Measurements from ENCODE around the gene CACHD1. TPM values are rescaled to one million over a fixed set of nuclear protein-coding genes. Genes with fewer than 3 reads are reported as not detected.

CACHD1 gene
- total RNA-seq, 1 experiment from 2014 or later, result 16.6 TPM

DNA sequence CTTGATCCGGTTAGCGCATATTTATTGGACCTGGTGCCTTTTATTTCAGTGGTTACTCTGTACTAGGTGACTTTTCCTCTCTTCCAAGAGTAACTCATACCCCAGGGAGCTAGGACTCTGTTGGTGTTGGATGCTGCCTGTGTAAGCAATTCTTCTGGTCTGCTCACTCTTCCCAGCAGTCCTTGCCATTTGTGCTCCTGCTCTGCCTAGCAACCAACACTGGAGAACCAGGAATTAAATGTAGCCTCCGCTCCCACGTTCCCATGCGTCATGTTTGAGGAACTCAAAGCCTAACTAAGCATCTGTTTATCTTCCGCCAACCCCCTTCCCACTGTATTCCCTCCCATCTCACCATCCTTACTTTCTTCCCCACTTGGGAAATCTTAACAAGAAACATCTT lies 209.2 kb downstream of the CACHD1 start:
- H3K9me3 Mint-ChIP-seq (ENCODE audit: unreplicated experiment), result no peaks in the 10 kb centered on the region
- H3K27ac Mint-ChIP-seq (ENCODE audit: unreplicated experiment), result no peak overlapping the region
- peaks cover 25% of the 10 kb centered on the region for H3K36me3 Mint-ChIP-seq (ENCODE audit: insufficient read depth, unreplicated experiment)
- no peaks in the 10 kb centered on the region for H3K4me1 Mint-ChIP-seq (ENCODE audit: low read depth, unreplicated experiment)
- no peaks in the 10 kb centered on the region for H3K36me3 ChIP-seq (ENCODE audit: control insufficient read depth, insufficient read depth, low read length)
- no peak overlapping the region for H3K4me3 ChIP-seq (ENCODE audit: low read depth, low read length)
- no peaks in the 10 kb centered on the region for H3K4me1 ChIP-seq
- no peak for DNase-seq
- H3K27me3 Mint-ChIP-seq (ENCODE audit: insufficient read depth, unreplicated experiment), result no peaks in the 10 kb centered on the region
- H3K27me3 ChIP-seq (replicated peaks; ENCODE audit: control insufficient read depth, insufficient read depth, low read length), result no peaks in the 10 kb centered on the region
- BruUV-seq (replicated peaks), result no TSS peak
- H3K4me3 Mint-ChIP-seq (ENCODE audit: unreplicated experiment), result no peak overlapping the region
- TF ChIP-seq, protein P1, sequence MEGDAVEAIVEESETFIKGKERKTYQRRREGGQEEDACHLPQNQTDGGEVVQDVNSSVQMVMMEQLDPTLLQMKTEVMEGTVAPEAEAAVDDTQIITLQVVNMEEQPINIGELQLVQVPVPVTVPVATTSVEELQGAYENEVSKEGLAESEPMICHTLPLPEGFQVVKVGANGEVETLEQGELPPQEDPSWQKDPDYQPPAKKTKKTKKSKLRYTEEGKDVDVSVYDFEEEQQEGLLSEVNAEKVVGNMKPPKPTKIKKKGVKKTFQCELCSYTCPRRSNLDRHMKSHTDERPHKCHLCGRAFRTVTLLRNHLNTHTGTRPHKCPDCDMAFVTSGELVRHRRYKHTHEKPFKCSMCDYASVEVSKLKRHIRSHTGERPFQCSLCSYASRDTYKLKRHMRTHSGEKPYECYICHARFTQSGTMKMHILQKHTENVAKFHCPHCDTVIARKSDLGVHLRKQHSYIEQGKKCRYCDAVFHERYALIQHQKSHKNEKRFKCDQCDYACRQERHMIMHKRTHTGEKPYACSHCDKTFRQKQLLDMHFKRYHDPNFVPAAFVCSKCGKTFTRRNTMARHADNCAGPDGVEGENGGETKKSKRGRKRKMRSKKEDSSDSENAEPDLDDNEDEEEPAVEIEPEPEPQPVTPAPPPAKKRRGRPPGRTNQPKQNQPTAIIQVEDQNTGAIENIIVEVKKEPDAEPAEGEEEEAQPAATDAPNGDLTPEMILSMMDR (IDR thresholded peaks at IDR 0.05; ENCODE audit: insufficient read depth in 1 of 2, low read depth in 1 of 2, low read length in 1 of 2, severe bottlenecking in 1 of 2, unreplicated experiment in 1 of 2), result no peak
- ChIA-PET CTCF (no interaction called here), POLR2A (no interaction called here)
- H3K9me3 ChIP-seq, result no peaks in the 10 kb centered on the region
- intact Hi-C loops (cut with micrococcal nuclease; ENCODE audit: unreplicated experiment), result loop anchor here (5.0 kb wide), 1 partner anchor 177 kb away; no protein-coding TSS in a partner anchor

DNA sequence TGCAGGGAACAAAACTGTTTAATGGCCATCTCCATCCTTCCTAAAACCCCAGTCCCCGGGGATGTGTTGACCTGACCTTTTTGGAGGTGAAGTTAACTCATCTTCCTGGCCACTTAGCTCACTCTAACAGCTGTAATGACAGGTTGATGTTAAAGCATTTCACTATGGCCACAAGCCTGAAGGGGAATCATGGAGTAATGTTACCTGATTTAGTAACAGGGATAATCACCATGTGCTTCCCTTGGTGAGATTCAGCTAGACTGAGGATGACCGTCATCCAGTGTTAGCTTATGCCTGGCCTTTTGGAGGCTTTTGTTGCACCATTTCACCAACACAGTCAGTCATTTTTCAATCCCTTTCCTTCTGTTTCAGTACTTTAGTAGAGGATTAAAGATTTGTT lies 210.7 kb downstream of the CACHD1 start:
- TF ChIP-seq, protein P1 (IDR thresholded peaks at IDR 0.05; ENCODE audit: insufficient read depth in 1 of 2, low read depth in 1 of 2, low read length in 1 of 2, severe bottlenecking in 1 of 2, unreplicated experiment in 1 of 2), result no peak
- no peaks in the 10 kb centered on the region for H3K4me1 ChIP-seq
- H3K9me3 Mint-ChIP-seq (ENCODE audit: unreplicated experiment), result no peaks in the 10 kb centered on the region
- intact Hi-C loops (cut with micrococcal nuclease; ENCODE audit: unreplicated experiment), result no loop called here
- H3K4me1 Mint-ChIP-seq (ENCODE audit: low read depth, unreplicated experiment), result no peaks in the 10 kb centered on the region
- no peak overlapping the region for H3K4me3 Mint-ChIP-seq (ENCODE audit: unreplicated experiment)
- peaks cover 25% of the 10 kb centered on the region for H3K36me3 Mint-ChIP-seq (ENCODE audit: insufficient read depth, unreplicated experiment)
- H3K27me3 Mint-ChIP-seq (ENCODE audit: insufficient read depth, unreplicated experiment), result no peaks in the 10 kb centered on the region
- no peak overlapping the region for H3K27ac Mint-ChIP-seq (ENCODE audit: unreplicated experiment)
- H3K4me3 ChIP-seq (ENCODE audit: low read depth, low read length), result no peak overlapping the region
- no peak for DNase-seq
- no peaks in the 10 kb centered on the region for H3K9me3 ChIP-seq
- POLR2A ChIA-PET, result no interaction called here
- CTCF ChIA-PET, result no interaction called here
- no TSS peak for BruUV-seq (replicated peaks)
- no peaks in the 10 kb centered on the region for H3K36me3 ChIP-seq (ENCODE audit: control insufficient read depth, insufficient read depth, low read length)
- no peaks in the 10 kb centered on the region for H3K27me3 ChIP-seq (replicated peaks; ENCODE audit: control insufficient read depth, insufficient read depth, low read length)

DNA sequence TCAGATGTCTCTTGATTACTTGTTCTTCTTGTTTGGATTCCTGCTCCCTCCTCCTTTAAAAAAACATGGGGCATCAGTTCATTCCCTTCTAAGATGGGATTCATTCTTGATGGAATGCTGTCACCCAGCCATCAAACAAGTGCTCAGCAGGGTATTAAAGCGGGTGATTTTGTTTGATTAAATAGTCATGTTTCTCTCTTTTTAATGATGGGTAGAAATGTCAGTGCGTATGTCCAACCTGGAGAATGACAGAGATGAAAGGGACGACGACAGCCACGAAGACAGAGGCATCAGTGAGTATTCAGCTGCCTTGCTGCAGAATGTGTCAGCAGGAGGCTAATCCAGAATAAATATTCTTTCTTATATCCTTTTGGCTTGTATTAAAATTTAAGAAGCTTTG lies 211.1 kb downstream of the CACHD1 start:
- peaks cover 25% of the 10 kb centered on the region for H3K36me3 Mint-ChIP-seq (ENCODE audit: insufficient read depth, unreplicated experiment)

More for the DNA sequence above, 211.1 kb downstream of the CACHD1 start:
- TF ChIP-seq, protein P1 (IDR thresholded peaks at IDR 0.05; ENCODE audit: insufficient read depth in 1 of 2, low read depth in 1 of 2, low read length in 1 of 2, severe bottlenecking in 1 of 2, unreplicated experiment in 1 of 2), result no peak
- no peaks in the 10 kb centered on the region for H3K9me3 ChIP-seq
- Mint-ChIP-seq H3K4me1 (ENCODE audit: low read depth, unreplicated experiment) (no peaks in the 10 kb centered on the region), H3K27me3 (ENCODE audit: insufficient read depth, unreplicated experiment) (no peaks in the 10 kb centered on the region), H3K27ac (ENCODE audit: unreplicated experiment) (no peak overlapping the region), H3K9me3 (ENCODE audit: unreplicated experiment) (no peaks in the 10 kb centered on the region), H3K4me3 (ENCODE audit: unreplicated experiment) (no peak overlapping the region)
- no peaks in the 10 kb centered on the region for H3K36me3 ChIP-seq (ENCODE audit: control insufficient read depth, insufficient read depth, low read length)
- no TSS peak for BruUV-seq (replicated peaks)
- intact Hi-C loops (cut with micrococcal nuclease; ENCODE audit: unreplicated experiment), result no loop called here
- ChIA-PET CTCF (no interaction called here), POLR2A (no interaction called here)
- DNase-seq, result no peak
- no peaks in the 10 kb centered on the region for H3K27me3 ChIP-seq (replicated peaks; ENCODE audit: control insufficient read depth, insufficient read depth, low read length)
- H3K4me3 ChIP-seq (ENCODE audit: low read depth, low read length), result no peak overlapping the region
- no peaks in the 10 kb centered on the region for H3K4me1 ChIP-seq
